ENCODE results near the gene FBXL7.

DNA sequence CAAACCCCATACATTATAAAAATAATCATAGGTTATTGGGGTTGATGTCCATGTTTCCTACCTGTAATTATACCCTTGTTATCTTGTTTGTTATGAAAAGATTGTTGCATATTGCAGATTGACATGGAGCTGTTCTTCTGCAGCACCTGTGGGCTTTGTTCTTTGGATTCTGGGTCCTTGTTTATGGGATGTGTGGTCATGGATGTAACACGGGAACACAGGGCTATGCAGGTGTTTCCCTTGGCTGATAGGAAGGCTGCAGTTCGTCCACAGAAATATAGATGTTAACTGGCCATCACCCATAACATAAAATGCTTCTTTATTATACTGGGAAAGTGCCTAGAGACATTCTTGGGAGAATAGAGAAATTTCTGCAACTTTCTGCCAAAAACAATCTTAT, 77.9 kb downstream of the FBXL7 start:
- TF ChIP-seq TAF7 (tag; IDR thresholded peaks at IDR 0.05) (no peak), ZNF24 (IDR thresholded peaks at IDR 0.05) (no peak), JUND (IDR thresholded peaks at IDR 0.05; ENCODE audit: borderline replicate concordance, low read depth, low read length) (no peak), JUND (tag; IDR thresholded peaks at IDR 0.05; ENCODE audit: borderline replicate concordance, low read depth, low read length) (no peak), KHSRP (IDR thresholded peaks at IDR 0.05) (no peak), POLR2A (conservative IDR thresholded peaks at IDR 0.05) (no peak), ZNF75A (CRISPR knock-in tag; IDR thresholded peaks at IDR 0.05) (no peak), PRPF4 (IDR thresholded peaks at IDR 0.05; ENCODE audit: insufficient read depth, low read depth, low read length, poor library complexity, severe bottlenecking) (no peak), ARID2 (IDR thresholded peaks at IDR 0.05) (no peak)
- TF ChIP-seq, protein P1, sequence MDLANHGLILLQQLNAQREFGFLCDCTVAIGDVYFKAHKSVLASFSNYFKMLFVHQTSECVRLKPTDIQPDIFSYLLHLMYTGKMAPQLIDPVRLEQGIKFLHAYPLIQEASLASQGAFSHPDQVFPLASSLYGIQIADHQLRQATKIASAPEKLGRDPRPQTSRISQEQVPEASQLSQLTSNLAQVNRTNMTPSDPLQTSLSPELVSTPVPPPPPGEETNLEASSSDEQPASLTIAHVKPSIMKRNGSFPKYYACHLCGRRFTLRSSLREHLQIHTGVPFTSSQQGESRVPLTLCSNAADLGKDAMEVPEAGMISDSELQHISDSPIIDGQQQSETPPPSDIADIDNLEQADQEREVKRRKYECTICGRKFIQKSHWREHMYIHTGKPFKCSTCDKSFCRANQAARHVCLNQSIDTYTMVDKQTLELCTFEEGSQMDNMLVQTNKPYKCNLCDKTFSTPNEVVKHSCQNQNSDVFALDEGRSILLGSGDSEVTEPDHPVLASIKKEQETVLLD (IDR thresholded peaks at IDR 0.05): no peak
- TF ChIP-seq, protein P2, sequence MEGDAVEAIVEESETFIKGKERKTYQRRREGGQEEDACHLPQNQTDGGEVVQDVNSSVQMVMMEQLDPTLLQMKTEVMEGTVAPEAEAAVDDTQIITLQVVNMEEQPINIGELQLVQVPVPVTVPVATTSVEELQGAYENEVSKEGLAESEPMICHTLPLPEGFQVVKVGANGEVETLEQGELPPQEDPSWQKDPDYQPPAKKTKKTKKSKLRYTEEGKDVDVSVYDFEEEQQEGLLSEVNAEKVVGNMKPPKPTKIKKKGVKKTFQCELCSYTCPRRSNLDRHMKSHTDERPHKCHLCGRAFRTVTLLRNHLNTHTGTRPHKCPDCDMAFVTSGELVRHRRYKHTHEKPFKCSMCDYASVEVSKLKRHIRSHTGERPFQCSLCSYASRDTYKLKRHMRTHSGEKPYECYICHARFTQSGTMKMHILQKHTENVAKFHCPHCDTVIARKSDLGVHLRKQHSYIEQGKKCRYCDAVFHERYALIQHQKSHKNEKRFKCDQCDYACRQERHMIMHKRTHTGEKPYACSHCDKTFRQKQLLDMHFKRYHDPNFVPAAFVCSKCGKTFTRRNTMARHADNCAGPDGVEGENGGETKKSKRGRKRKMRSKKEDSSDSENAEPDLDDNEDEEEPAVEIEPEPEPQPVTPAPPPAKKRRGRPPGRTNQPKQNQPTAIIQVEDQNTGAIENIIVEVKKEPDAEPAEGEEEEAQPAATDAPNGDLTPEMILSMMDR (IDR thresholded peaks at IDR 0.05 in 2 of 3, conservative IDR thresholded peaks at IDR 0.05 in 1 of 3; ENCODE audit: insufficient read depth in 2 of 3, low read depth in 1 of 3, low read length in 3 of 3): no peak

Measured in K562 (cell line).